Mesenteric fat pad (tissue), 1 donor: ENCODE results near the gene LINGO4. TPM values are rescaled to one million over a fixed set of nuclear protein-coding genes. Genes with fewer than 3 reads are reported as not detected.

ENCODE experiments used
- DNase-seq: peaks from one replicate; pipeline ENCODE4 v3.0.0-alpha.2; 2020; ENCODE audit warnings: low spot score
- total RNA-seq: library from RNA; stranded (reverse); fragmentation: NEBNext Ultra II Directional; extraction: Animal tissue kit (Norgen Biotek cat#: 25700); gene quantifications from one replicate; pipeline ENCODE4 v1.2.1, GENCODE V29; 2021
- donor health status: DM: yes; HTN: yes; CAD: no.

Gene LINGO4
- total RNA-seq, 1 donor from 2014 or later, result not detected

DNA sequence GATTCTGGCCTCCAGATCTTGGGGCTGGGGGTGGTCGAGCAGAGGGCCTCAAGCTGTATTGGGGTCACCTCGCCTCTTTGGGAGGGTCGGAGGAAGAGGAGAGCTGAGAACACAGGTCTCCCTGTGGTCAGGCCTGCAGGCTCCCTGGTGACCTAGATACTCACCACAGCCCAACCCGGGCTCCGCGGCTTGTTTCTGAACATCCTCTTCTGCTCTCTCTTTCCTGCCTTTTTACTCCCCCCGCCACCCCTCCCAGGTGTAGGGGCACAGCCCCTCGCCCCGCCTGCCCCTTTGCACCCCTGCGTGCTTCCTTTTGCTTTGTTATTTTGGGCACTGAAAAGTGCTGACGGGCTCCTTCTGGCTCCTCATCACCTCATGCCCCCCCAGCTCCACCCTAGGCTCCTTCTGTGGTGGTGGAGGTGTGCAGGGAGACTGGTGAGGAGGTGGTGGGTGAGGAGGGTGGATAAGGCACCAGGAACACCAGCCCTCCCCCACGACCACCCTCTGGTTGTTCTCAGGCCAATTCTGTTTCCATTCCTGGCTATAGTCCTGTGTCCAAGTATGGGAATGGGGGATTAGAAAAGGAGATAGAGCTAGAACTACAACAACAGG lies 10.6 kb upstream of the LINGO4 start:
- DNase-seq, result no peak

GRCh38 chr1:151814971-151815545 lies 9.8 kb upstream of the LINGO4 start:
- DNase-seq, result no peak

DNA sequence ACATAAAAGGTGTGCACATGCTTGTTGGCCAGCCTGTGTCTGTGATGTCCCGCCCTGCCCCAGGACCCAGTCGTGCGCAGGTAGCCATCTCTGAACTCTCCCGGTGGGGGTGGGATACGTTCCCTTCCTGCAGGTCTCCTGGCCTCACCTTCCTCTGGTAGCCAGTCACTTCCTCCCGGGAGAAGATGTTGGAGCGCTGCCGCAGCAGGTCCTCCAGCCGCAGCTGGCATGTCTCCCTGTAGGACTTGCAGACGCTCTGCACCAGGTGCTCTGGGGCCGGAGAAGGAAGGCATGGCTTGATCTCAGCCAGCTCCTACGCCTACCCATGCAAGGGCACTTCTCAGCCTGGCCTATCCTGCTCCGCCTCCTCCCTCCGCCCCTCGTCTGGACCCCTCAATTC lies 9.2 kb upstream of the LINGO4 start:
- no peak for DNase-seq

DNA sequence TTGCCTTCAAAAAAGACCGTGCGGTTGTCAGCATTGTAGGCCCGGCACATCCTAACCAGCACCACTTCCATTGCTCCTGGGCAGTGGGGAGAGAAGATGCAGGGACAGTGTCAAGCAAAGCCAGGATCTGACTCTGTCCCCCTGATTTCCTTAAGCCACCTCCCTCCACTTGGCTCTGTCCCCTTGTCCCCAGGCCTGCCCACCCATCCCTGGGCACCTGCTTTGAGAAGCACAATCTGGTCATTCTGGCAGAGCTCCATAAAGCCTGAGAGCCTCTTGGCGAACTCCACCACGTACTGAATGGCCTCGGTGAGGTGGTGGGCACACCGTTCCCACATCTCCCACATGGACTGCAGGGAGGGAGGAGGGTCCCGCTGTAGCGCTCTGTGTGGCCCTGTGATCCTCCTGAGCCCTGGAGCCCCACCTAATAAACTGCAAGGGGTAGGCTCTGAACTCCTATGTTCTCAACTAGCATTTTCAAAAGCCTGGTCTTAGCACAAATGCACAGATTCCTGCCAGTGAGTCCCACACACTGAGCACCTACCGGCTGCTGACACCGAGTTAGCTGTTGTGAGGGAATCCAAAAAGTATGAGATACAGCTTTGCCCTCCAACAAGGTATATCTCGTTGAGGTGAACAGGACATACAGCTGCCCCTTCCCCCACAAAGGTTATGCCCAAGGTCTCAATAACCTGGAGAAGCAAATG lies 8.2 kb upstream of the LINGO4 start:
- DNase-seq, result no peak

DNA sequence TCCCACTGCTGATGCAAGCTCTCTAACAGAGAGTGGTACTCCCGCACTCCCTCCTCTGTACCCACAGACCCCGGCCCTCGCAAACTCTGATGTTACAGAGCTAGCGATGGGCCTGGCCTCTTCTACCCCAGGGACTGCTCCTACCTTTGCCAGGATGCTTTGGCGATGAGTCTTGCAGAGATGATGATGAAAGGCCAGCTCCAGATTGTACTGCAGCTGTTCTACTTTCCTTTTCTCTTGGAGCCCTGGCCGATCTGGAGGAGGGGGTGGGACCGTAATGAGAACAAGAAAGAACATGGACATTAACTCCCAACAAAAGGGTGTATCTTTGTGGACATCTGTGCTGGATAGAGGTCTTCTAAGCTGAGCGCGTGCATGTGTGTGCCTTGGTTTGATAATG lies 6.0 kb upstream of the LINGO4 start:
- DNase-seq, result peak; percentile 37

DNA sequence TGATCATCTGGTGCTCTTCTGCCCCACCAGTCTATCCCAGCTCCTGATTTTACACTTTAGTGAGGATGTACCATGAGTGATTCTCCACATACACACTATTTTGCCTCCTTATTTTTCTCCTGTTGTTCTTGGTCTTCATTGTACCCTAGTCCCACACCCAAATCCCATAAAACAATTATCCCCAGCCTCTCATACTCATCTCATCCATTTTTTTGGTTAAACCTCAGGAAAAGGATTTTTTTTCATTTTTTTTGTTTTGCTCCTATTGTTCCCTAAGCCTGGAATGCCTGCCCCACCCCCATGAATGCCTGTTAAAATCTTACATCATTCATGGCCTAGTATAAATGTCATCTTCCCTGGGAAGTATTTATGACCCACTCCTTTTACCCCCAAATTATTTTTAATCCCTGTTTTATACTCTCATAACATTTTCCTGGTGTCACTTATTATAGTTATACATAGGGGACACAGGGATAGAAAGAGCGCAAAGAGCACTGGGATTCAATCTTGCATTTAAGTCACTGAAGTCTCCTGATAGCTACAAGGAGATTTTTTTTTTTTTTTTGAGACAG lies 4.9 kb upstream of the LINGO4 start:
- no peak for DNase-seq

DNA sequence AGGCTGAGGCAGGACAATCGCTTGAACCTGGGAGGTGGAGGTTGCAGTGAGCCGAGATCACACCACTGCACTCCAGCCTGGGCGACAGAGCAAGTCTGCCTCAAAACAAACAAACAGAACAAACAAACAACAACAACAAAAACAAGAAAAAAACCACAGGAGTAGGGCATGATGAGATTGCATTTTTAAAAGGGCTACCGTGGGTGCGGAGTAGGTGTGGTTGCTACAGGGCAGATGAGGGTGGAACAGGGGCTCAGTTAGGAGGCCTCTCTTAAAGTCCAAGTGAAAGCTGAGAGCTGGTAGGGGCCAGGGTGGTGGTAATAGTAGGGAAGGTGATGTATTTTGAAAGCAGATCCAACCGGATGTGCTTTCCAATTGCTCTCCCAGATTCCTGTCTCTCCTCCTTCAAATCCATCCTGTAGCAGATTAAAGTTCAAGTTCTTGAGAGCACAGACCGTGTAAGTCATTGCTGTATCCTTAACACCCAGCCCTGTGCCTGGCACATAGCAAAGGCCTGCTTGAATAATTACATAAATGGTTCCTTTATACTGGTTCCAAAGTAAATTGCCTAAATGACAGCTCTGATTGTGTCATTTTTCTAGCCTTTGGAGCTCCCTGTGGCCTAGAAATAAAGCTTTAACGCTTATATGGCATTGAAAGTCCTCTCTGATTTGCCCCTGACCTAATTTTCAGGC lies 4.2 kb upstream of the LINGO4 start:
- peak; percentile 3 for DNase-seq

DNA sequence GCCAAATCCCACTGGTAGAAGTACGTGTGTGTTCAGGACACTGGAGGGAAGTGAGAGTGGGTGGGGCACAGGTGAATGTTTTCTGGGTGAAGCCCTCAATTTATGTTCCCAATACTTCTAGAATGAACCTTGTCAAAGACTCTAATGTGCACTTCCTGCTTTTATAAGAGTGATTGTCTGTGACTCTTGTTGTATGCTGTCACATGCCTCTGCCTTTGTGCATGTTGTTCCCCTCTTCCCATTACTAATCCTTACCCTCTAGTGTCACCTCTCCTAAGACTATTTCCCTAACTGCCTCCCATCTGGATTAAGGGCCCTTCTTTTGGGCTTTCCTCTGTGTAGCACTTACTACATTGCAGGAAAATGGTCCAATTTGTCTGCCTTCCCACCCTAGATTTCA lies 2.5 kb upstream of the LINGO4 start:
- no peak for DNase-seq

- peak; percentile 80 for DNase-seq
Observed at GRCh38 chr1:151807131-151807530, 1.9 kb upstream of the LINGO4 start.

DNA sequence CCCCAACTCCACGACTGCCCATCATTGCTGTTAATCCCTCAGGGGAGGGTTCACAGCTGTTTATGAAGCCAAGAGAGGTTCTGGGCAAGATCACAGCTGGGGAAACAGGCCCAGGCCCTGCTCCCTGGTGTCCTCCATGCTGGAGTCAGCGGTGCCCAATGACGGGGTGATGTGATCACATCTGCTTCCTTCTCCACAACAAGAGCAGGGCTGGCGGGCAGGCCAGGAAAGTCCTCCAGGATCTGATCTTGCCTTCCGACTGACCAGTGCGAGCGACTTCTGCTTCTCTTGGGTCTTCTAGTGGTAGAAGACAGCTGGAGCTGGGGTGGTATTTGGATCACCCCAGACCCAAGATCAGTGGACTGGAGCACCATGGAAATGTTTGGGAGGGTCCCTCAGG lies 951 bp upstream of the LINGO4 start:
- peak; percentile 89 for DNase-seq

DNA sequence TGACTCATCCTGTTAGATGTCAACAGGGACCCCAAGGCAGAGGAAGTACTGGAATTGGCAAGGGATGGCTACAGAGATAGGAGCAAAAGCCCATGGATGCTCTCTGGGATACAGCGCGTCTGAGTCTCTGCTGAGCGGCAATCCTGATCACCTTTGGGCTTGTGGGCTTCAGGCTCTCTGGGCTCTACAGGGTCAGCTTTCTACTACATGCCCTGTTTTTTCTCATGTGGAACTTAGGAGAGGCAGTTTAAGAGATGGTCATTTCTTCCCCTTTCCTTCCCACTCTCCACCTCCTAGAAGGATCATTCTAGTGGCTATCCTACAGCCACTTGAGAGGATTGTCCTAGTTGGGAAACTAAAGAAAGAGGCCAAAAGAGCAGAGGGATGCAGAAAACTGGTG lies 1.3 kb downstream of the LINGO4 start:
- DNase-seq, result no peak

GRCh38 chr1:151803164-151803563 lies 2.1 kb downstream of the LINGO4 start:
- DNase-seq, result no peak

- no peak for DNase-seq
Observed at GRCh38 chr1:151802372-151802771, 2.8 kb downstream of the LINGO4 start.

GRCh38 chr1:151801846-151802245 lies 3.4 kb downstream of the LINGO4 start:
- DNase-seq, result no peak

DNA sequence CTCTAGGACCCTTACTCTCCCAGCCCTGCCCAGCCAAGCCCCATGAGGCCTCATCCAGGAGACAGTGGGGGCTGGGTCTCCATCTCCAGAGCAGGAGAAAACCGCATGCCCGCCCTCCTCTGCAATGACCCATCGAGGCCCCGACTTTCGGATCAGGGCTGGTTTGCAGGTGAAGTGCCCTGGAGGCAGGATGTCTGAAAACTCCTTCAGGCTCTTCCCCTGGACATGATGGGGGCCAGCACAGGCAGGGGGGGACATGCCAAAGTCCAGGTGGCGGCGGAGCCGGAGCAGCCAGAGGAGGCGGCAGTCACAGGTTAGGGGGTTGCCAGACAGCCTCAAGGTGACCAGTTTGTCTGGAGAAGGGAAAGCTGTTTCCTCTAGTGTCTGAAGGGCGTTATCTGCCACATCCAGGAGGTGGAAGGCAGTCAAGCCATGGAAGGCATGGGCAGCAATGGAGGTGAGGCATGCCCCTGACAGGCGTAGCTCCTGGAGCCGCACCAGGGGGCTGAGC lies 3.9 kb downstream of the LINGO4 start:
- no peak for DNase-seq

DNA sequence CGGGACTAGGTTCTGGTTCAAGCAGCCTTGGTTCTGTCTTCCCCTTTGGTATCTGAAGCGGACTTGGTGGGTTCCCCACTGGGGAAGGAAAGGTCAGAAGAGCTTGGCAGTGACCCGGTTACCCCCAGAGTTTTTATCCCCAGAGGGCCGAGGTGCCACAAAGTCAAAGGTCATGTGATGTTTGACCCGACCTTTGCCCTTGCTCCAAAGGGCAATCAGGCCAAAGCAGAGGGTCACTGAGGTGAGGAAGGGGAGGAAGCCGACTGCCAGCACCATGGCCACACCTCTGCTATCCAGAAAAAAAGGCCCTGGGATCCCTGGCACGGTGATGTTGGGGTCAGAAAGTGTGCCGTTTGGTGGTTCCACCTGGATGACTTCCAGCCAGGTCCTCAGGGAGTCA lies 4.4 kb downstream of the LINGO4 start:
- DNase-seq, result no peak

- no peak for DNase-seq
Observed at GRCh38 chr1:151799179-151800022, 5.8 kb downstream of the LINGO4 start.

DNA sequence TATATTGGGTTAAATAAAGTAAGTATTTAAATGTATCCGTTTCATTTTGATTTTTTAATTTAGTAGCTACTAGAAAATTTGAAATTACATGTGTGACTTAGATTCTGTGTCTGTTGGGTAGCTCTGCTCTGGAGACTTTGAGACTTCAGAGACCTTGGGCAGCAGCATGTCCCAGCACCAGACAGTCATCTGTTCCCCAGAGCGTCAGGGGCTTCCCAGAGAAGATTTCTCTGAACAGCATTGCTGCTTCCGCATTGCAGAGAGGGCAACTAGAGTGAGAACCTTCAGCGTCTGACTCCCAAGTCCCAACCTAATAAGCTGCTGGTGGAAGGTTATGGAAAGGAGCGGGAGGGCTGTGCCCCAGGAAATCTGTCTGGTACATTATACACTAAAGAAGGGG lies 6.6 kb downstream of the LINGO4 start:
- no peak for DNase-seq

DNA sequence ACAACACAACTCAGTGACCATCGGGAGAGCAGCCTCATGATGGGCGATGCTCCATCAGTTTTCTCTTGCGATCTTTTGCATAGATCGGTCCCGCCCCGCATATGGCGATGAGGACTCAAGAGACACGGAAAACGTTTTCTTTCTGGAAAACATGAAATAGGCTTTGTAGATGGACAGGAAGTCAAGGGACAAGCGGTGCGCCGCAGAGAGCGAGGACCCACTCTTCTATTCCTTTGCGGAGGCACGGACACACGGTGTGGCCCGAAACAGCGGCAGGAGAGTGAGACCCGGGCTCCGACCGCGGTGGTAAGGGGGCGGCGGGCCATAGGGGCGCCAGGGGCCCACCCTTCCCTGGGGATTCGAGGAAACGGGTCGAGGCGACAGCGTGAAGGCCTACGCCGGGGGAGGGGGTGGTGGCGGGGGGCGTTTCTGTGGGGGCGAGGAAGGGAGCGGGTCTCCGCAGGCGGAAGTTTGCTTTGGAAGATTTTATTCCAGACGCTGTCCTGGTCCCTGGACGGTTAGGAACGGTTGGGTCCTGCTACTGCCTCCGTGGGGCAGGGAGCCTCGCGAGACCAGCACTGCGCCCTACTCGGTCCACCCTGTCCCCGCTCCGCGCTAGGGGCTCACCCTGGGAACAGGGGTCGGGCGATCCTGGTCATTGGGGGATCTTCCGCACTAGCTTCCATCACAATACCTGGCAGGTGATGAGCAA lies 14.1 kb downstream of the LINGO4 start:
- DNase-seq, result no peak
